Measurements from ENCODE around the gene PRPF38A.

Gene PRPF38A, protein sequence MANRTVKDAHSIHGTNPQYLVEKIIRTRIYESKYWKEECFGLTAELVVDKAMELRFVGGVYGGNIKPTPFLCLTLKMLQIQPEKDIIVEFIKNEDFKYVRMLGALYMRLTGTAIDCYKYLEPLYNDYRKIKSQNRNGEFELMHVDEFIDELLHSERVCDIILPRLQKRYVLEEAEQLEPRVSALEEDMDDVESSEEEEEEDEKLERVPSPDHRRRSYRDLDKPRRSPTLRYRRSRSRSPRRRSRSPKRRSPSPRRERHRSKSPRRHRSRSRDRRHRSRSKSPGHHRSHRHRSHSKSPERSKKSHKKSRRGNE

GRCh38 chr1:52404116-52404974 is at the start of gene PRPF38A, which contains the start of gene ORC1:
Gene PRPF38A (plus strand): TSS chr1:52404602. CDS start chr1:52404750, 148 bp downstream.
Gene ORC1 (minus strand): TSS chr1:52404423. CDS start chr1:52402223, 2,200 bp downstream.
- TF ChIP-seq, protein P1, sequence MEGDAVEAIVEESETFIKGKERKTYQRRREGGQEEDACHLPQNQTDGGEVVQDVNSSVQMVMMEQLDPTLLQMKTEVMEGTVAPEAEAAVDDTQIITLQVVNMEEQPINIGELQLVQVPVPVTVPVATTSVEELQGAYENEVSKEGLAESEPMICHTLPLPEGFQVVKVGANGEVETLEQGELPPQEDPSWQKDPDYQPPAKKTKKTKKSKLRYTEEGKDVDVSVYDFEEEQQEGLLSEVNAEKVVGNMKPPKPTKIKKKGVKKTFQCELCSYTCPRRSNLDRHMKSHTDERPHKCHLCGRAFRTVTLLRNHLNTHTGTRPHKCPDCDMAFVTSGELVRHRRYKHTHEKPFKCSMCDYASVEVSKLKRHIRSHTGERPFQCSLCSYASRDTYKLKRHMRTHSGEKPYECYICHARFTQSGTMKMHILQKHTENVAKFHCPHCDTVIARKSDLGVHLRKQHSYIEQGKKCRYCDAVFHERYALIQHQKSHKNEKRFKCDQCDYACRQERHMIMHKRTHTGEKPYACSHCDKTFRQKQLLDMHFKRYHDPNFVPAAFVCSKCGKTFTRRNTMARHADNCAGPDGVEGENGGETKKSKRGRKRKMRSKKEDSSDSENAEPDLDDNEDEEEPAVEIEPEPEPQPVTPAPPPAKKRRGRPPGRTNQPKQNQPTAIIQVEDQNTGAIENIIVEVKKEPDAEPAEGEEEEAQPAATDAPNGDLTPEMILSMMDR (IDR thresholded peaks at IDR 0.05; ENCODE audit: extremely low read depth, missing control alignments): no peak
- peak; percentile 95 for DNase-seq (ENCODE audit: low spot score)

DNA sequence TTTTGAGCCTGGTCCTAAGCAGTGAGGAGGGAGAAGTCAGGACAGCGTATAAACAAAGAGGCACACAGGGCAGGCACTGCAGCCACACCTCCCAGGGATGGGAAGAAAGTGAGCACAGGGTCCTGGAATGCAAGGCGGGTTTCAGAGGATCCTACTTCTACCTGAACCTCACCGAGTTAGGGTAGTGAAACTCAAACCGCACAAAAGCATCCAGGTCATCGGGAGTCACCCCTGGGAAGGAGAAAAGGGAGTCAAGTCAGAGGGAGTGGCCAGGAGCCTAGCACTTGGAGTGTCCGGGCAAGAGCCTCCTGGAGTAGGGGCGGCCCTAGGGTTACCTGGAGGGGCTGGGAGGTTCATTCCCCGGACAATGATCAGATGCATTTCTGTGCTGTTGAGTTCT is 49.0 kb upstream of the PRPF38A start:
- DNase-seq (ENCODE audit: low spot score): no peak
- TF ChIP-seq, protein P1 (IDR thresholded peaks at IDR 0.05; ENCODE audit: extremely low read depth, missing control alignments): no peak

GRCh38 chr1:52355847-52356505 is 48.4 kb upstream of the PRPF38A start:
- no peak for DNase-seq (ENCODE audit: low spot score)
- TF ChIP-seq, protein P1 (IDR thresholded peaks at IDR 0.05; ENCODE audit: extremely low read depth, missing control alignments): no peak

- TF ChIP-seq, protein P1 (IDR thresholded peaks at IDR 0.05; ENCODE audit: extremely low read depth, missing control alignments): no peak
- no peak for DNase-seq (ENCODE audit: low spot score)
These were observed 47.5 kb upstream of the PRPF38A start for GRCh38 chr1:52356818-52357355.

GRCh38 chr1:52357397-52357796 is 47.0 kb upstream of the PRPF38A start:
- TF ChIP-seq, protein P1 (IDR thresholded peaks at IDR 0.05; ENCODE audit: extremely low read depth, missing control alignments): no peak
- DNase-seq (ENCODE audit: low spot score): no peak

DNA sequence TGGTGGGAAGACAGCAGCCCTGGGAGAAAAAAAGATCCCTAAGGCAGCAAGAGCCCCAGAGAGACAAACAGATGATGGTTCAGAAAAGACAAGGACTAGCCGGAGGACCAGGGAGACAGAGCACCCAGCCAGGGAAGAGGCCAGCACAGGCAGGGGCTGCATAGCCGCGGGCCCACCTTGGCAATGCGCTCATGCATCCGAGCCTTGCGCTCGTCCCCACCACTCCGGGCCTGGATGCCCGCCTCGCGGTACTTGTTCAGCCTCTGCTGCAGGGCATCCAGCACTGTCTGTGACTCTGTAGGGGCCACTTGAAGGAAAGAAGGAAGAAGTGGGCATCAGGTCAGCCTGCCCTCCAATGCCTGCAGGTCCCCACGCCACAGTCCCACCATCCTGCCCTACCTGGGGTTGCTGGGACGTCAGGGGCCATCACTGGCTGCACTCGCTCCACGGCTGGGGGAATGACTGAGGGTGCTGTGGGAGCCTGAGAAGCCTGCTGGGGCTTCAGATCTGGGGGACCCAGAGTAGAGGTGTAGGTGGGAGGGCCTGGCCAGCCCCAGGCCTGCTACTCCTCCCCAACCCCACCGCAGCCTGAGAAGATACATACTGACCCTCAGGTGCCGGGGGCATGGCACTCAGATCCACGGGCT is 45.4 kb upstream of the PRPF38A start:
- TF ChIP-seq, protein P1 (IDR thresholded peaks at IDR 0.05; ENCODE audit: extremely low read depth, missing control alignments): no peak
- no peak for DNase-seq (ENCODE audit: low spot score)

Measured in GM20000 (cell line).